CD14-positive monocyte (primary cell): Measurements from ENCODE around the gene CCR4. TPM values are rescaled to one million over a fixed set of nuclear protein-coding genes. Genes with fewer than 3 reads are reported as not detected.
"Not testable (repeated sequence)": the region's sequence is repeated elsewhere in the genome, so short reads cannot be mapped to it uniquely, and the experiment has no call there.

Source experiments
- DNase-seq, 3 donors: peaks; one replicate each; pipeline ENCODE4 v3.0.0-alpha.2; 2011 to 2022
- H2AFZ ChIP-seq: 2 replicates; pipeline ENCODE4 v1.6.0; 2012; ENCODE audit warnings: mild to moderate bottlenecking, low read depth, low read length, inconsistent platforms; ENCODE audit not compliant: insufficient read depth, poor library complexity, severe bottlenecking
- H3K27ac ChIP-seq, 2 donors: 1 replicate in 1 of 2; 2 replicates in 1 of 2; pipeline ENCODE4 v1.5.1; 2012 to 2013; ENCODE audit warnings: low read length in 2 of 2, control low read depth in 1 of 2, inconsistent platforms in 1 of 2, low read depth in 1 of 2, mild to moderate bottlenecking in 1 of 2
- H3K27me3 ChIP-seq, 2 donors: one replicate each; pipeline versions ENCODE4 v1.6.0 to v1.6.1; 2011 to 2013; ENCODE audit warnings: low read length in 2 of 2; ENCODE audit not compliant: control insufficient read depth in 2 of 2, insufficient read depth in 2 of 2
- H3K36me3 ChIP-seq, 2 donors: replicated peaks in 1 of 2; 1 replicate in 1 of 2; 2 replicates in 1 of 2; pipeline versions ENCODE4 v1.5.1 to v1.6.1; 2012 to 2013; ENCODE audit warnings: low read length in 2 of 2, control low read depth in 1 of 2, inconsistent platforms in 1 of 2, mild to moderate bottlenecking in 1 of 2; ENCODE audit not compliant: insufficient read depth in 2 of 2, control insufficient read depth in 1 of 2
- H3K4me1 ChIP-seq, 2 donors: 1 replicate in 1 of 2; 2 replicates in 1 of 2; pipeline versions ENCODE4 v1.5.1 to v1.6.1; 2012 to 2013; ENCODE audit warnings: low read length in 2 of 2, control low read depth in 1 of 2, inconsistent platforms in 1 of 2, mild to moderate bottlenecking in 1 of 2, moderate library complexity in 1 of 2; ENCODE audit not compliant: insufficient read depth in 2 of 2, control insufficient read depth in 1 of 2
- H3K4me2 ChIP-seq: replicated peaks from 2 replicates; pipeline ENCODE3; 2012; ENCODE audit warnings: low read length, moderate library complexity, mild to moderate bottlenecking; ENCODE audit not compliant: poor library complexity, severe bottlenecking; ENCODE audit errors: extremely low read depth
- H3K4me3 ChIP-seq, 3 experiments: fragments of 200-600 bp in 1 of 3; sonication (generic) in 1 of 3; replicated peaks in 1 of 3; 1 replicate in 2 of 3; 2 replicates in 1 of 3; pipeline ENCODE4 v1.5.1; 2011 to 2013; ENCODE audit warnings: low read length in 3 of 3, mild to moderate bottlenecking in 3 of 3, control low read depth in 2 of 3, low read depth in 2 of 3, inconsistent platforms in 1 of 3, moderate library complexity in 1 of 3
- H3K79me2 ChIP-seq: 2 replicates; pipeline ENCODE4 v1.6.0; 2012; ENCODE audit warnings: mild to moderate bottlenecking, control low read depth, inconsistent platforms, low read length, moderate library complexity; ENCODE audit not compliant: insufficient read depth
- H3K9ac ChIP-seq: 2 replicates; pipeline ENCODE4 v1.6.0; 2017; ENCODE audit warnings: low read length, mild to moderate bottlenecking; ENCODE audit not compliant: insufficient read depth, poor library complexity, severe bottlenecking
- H3K9me3 ChIP-seq, 2 donors: replicated peaks in 1 of 2; 1 replicate in 1 of 2; 2 replicates in 1 of 2; pipeline versions ENCODE4 v1.5.1 to v1.6.1; 2012 to 2013; ENCODE audit warnings: low read length in 2 of 2, control low read depth in 1 of 2; ENCODE audit not compliant: control insufficient read depth in 1 of 2, insufficient read depth in 1 of 2
- H4K20me1 ChIP-seq: 2 replicates; pipeline ENCODE4 v1.6.0; 2012; ENCODE audit warnings: mild to moderate bottlenecking, low read length, control low read depth, moderate library complexity; ENCODE audit not compliant: insufficient read depth
- H3K27ac Mint-ChIP-seq, 7 donors: one replicate each; pipeline ENCODE4 v1.8.0; 2020; ENCODE audit warnings: mild to moderate bottlenecking in 7 of 7, mixed read lengths in 7 of 7, moderate library complexity in 6 of 7, inconsistent platforms in 2 of 7
- H3K27me3 Mint-ChIP-seq, 3 donors: one replicate each; pipeline ENCODE4 v1.8.0; 2021 to 2022; ENCODE audit warnings: low read depth in 3 of 3, mild to moderate bottlenecking in 3 of 3, mixed read lengths in 3 of 3, moderate library complexity in 3 of 3, inconsistent platforms in 1 of 3
- H3K36me3 Mint-ChIP-seq, 2 donors: one replicate each; pipeline ENCODE4 v1.8.0; 2020; ENCODE audit warnings: mixed read lengths in 2 of 2, inconsistent platforms in 1 of 2, mild to moderate bottlenecking in 1 of 2
- H3K4me1 Mint-ChIP-seq: one replicate; pipeline ENCODE4 v1.8.0; 2020; ENCODE audit warnings: mild to moderate bottlenecking, mixed read lengths
- H3K4me3 Mint-ChIP-seq, 2 donors: one replicate each; pipeline ENCODE4 v1.8.0; 2020; ENCODE audit warnings: mild to moderate bottlenecking in 2 of 2, mixed read lengths in 2 of 2, moderate library complexity in 1 of 2
- H3K9me3 Mint-ChIP-seq, 7 donors: one replicate each; pipeline ENCODE4 v1.8.0; 2020 to 2022; ENCODE audit warnings: mixed read lengths in 7 of 7, mild to moderate bottlenecking in 6 of 7, moderate library complexity in 6 of 7, inconsistent platforms in 2 of 7
- WGBS: methylation state at CpG from one replicate; pipeline ENCODE4 v1.1.5; 2013; ENCODE audit warnings: missing lambda C conversion rate; ENCODE audit not compliant: insufficient coverage; 5-methylcytosine and 5-hydroxymethylcytosine counted together
- intact Hi-C, 2 donors: fragments of 100-400 bp; cut with micrococcal nuclease; formaldehyde crosslinking; loops; one replicate each; pipeline versions ENCODE4 v1.15.0 to v1.15.1; 2023
- polyA plus RNA-seq, 3 donors: library from polyadenylated mRNA; depleted of rRNA in 1 of 3; unstranded in 2 of 3; stranded (reverse) in 1 of 3; fragments of 300-500 nt in 2 of 3; fragments of >200 nt in 1 of 3; fragmentation: Illumina TruSeq in 2 of 3; gene quantifications; 1 replicate in 2 of 3; 2 replicates in 1 of 3; pipeline ENCODE4 v1.2.3, GENCODE V29; 2012 to 2021

CCR4 gene
- polyA plus RNA-seq, 3 donors, result 0.04 TPM; not detected in 2

- H3K9ac ChIP-seq, H3K4me3 ChIP-seq, intact Hi-C loops, H3K27ac Mint-ChIP-seq, H3K4me1 ChIP-seq, H3K4me1 Mint-ChIP-seq, H3K4me3 Mint-ChIP-seq, H3K27ac ChIP-seq, H3K79me2 ChIP-seq, H3K27me3 Mint-ChIP-seq, H2AFZ ChIP-seq, H3K27me3 ChIP-seq, H4K20me1 ChIP-seq, H3K4me2 ChIP-seq, H3K36me3 Mint-ChIP-seq, H3K36me3 ChIP-seq, DNase-seq: not testable (repeated sequence)
- peaks cover 15 to 16% of the 10 kb centered on the region in 2 donors for H3K9me3 ChIP-seq
- H3K9me3 Mint-ChIP-seq, result peaks cover 7 to 25% (median 24%) of the 10 kb centered on the region in 7 donors
- WGBS, result 63% methylated on average over 1 of the region's 2 CpGs
Measured at GRCh38 chr3:32965617-32966213, 14.3 kb downstream of the CCR4 start.

- H3K9ac ChIP-seq, H3K27me3 Mint-ChIP-seq, H3K27ac ChIP-seq, H3K27ac Mint-ChIP-seq, H2AFZ ChIP-seq, H3K27me3 ChIP-seq, H3K36me3 Mint-ChIP-seq, H3K36me3 ChIP-seq, H3K4me3 ChIP-seq, DNase-seq, H3K4me1 ChIP-seq, H3K4me1 Mint-ChIP-seq, intact Hi-C loops, H3K4me3 Mint-ChIP-seq, H3K79me2 ChIP-seq, H4K20me1 ChIP-seq, H3K4me2 ChIP-seq: not testable (repeated sequence)
- H3K9me3 ChIP-seq, result peaks cover 15 to 16% of the 10 kb centered on the region in 2 donors
- H3K9me3 Mint-ChIP-seq, result peaks cover 7 to 25% (median 24%) of the 10 kb centered on the region in 7 donors
- WGBS, result 71% methylated on average over 2 of the region's 5 CpGs
Measured at GRCh38 chr3:32966627-32967026, 15.2 kb downstream of the CCR4 start.
